CD4-positive, alpha-beta T cell (primary cell): Measurements from ENCODE around the gene CDRT4. TPM values are rescaled to one million over a fixed set of nuclear protein-coding genes. Genes with fewer than 3 reads are reported as not detected.

Experiments
- ATAC-seq: fragments of 200-7000 bp; cut with Tn5 transposase; one replicate; pipeline ENCODE4 v1.10.0; 2022; ENCODE audit warnings: mild to moderate bottlenecking; ENCODE audit not compliant: poor library complexity
- CTCF ChIA-PET: fragments of 350-600 bp; sonication (Branson Sonifier 250); formaldehyde crosslinking; loops from one replicate; lab custom pipeline; 2021; ENCODE audit warnings: antibody characterized with exemption, inconsistent platforms; lab: Charles Lee
- POLR2A ChIA-PET: fragments of 350-600 bp; sonication (Branson Sonifier 250); formaldehyde crosslinking; loops from one replicate; lab custom pipeline; 2021; ENCODE audit warnings: antibody characterized with exemption, inconsistent platforms; lab: Charles Lee
- DNase-seq, 14 experiments: peaks; one replicate each; pipeline ENCODE4 v3.0.0-alpha.2; 2013 to 2020; ENCODE audit warnings: mixed read lengths in 2 of 14
- H3K27ac ChIP-seq, 2 donors: one replicate each; pipeline versions ENCODE4 v1.5.1 to v1.7.0; 2013; ENCODE audit warnings: low read length in 2 of 2, low read depth in 1 of 2, mild to moderate bottlenecking in 1 of 2
- H3K27me3 ChIP-seq, 2 experiments: 1 replicate in 1 of 2; 2 replicates in 1 of 2; pipeline versions ENCODE4 v1.6.1 to v1.7.0; 2013; ENCODE audit warnings: low read length in 2 of 2, control low read depth in 1 of 2, mild to moderate bottlenecking in 1 of 2, moderate library complexity in 1 of 2; ENCODE audit not compliant: insufficient read depth in 2 of 2, control insufficient read depth in 1 of 2
- H3K36me3 ChIP-seq: one replicate; pipeline ENCODE4 v1.6.1; 2013; ENCODE audit warnings: low read length, control low read depth; ENCODE audit not compliant: insufficient read depth
- H3K4me1 ChIP-seq: one replicate; pipeline ENCODE4 v1.6.1; 2013; ENCODE audit warnings: low read length, control low read depth; ENCODE audit not compliant: insufficient read depth
- H3K4me3 ChIP-seq: one replicate; pipeline ENCODE4 v1.5.1; 2013; ENCODE audit warnings: mild to moderate bottlenecking, low read length, moderate library complexity
- H3K9me3 ChIP-seq, 2 experiments: 1 replicate in 1 of 2; 2 replicates in 1 of 2; pipeline versions ENCODE4 v1.6.1 to v1.7.0; 2013; ENCODE audit warnings: low read length in 2 of 2, mild to moderate bottlenecking in 2 of 2, control low read depth in 1 of 2, moderate library complexity in 1 of 2; ENCODE audit not compliant: control insufficient read depth in 1 of 2, insufficient read depth in 1 of 2
- H3K27ac Mint-ChIP-seq: one replicate; pipeline ENCODE4 v1.8.0; 2020; ENCODE audit warnings: mixed read lengths
- H3K27me3 Mint-ChIP-seq: one replicate; pipeline ENCODE4 v1.8.0; 2021; ENCODE audit warnings: mixed read lengths
- H3K36me3 Mint-ChIP-seq: one replicate; pipeline ENCODE4 v1.8.0; 2021; ENCODE audit warnings: low read depth, mixed read lengths
- H3K4me1 Mint-ChIP-seq: one replicate; pipeline ENCODE4 v1.8.0; 2021; ENCODE audit warnings: low read depth, mixed read lengths
- H3K4me3 Mint-ChIP-seq: one replicate; pipeline ENCODE4 v1.8.0; 2020; ENCODE audit warnings: mild to moderate bottlenecking, mixed read lengths
- H3K9me3 Mint-ChIP-seq: one replicate; pipeline ENCODE4 v1.8.0; 2020; ENCODE audit warnings: mixed read lengths
- intact Hi-C, 2 experiments: fragments of 100-400 bp; cut with DNase I in 1 of 2; cut with micrococcal nuclease in 1 of 2; formaldehyde crosslinking; loops; one replicate each; pipeline versions ENCODE4 v1.15.1 to v1.9.0; 2023 to 2025; cut with DNase I, micrococcal nuclease
- total RNA-seq, 174 experiments: library from RNA in 2 of 174; stranded (reverse) in 2 of 174; gene quantifications; one replicate each; pipeline ENCODE4 v1.2.3 and lab custom pipeline; 2021 to 2026
- TF ChIP-seq, protein P1 (sequence below): fragments of 200-600 bp; IDR thresholded peaks from one replicate; pipeline ENCODE4 v1.8.0; 2022; ENCODE audit warnings: antibody characterized with exemption, mild to moderate bottlenecking

Gene CDRT4
- total RNA-seq, 2 experiments from 2014 or later, result 0.89 to 3.3 TPM

DNA sequence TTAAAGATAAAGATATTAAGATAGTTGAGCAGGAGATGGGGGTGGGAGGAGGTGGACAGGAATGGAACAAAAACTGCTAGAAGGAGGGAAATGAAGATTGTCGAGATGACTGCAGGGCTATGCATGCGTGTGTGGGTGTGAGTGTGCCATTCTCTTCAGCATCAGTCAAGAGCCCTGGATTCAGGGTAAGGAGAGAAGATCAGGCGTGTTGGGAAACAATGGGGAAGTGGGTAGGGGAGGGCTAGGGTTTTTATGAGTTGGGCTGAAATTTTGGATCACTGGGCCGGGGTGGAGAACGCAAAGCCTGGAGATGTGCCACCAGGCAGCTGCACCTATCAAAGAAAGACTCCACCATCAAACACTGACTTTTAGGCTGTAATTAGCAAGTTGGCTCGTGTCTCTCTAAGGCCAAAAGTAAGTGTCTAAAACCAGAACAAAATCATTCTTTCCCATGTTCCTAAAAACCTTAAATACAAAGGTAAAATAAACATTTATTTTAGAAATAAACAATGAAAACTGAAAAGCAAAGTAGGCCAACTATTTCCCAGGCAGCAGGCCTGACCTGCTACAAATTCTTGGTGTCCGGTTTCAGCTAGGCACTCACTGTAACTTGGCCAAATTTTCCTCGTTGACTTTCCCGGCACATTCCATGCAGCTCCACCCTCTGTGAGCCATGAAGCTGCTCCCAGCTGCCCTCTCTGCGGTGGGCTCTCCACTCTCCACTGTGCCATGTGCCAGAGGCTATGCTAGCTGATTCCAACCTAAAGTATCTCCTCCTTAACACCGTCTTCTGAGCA is 4.2 kb downstream of the CDRT4 start:
- Mint-ChIP-seq H3K4me1 (no peaks in the 10 kb centered on the region), H3K9me3 (no peaks in the 10 kb centered on the region), H3K27me3 (no peaks in the 10 kb centered on the region), H3K4me3 (no peak overlapping the region), H3K36me3 (peaks cover 10% of the 10 kb centered on the region), H3K27ac (no peak overlapping the region)
- no peaks in the 10 kb centered on the region for H3K4me1 ChIP-seq
- ATAC-seq, result no peak
- H3K27ac ChIP-seq, result no peak overlapping the region
- CTCF ChIA-PET, result no interaction called here
- H3K9me3 ChIP-seq, result no peaks in the 10 kb centered on the region
- H3K27me3 ChIP-seq, result no peaks in the 10 kb centered on the region
- TF ChIP-seq, protein P1, sequence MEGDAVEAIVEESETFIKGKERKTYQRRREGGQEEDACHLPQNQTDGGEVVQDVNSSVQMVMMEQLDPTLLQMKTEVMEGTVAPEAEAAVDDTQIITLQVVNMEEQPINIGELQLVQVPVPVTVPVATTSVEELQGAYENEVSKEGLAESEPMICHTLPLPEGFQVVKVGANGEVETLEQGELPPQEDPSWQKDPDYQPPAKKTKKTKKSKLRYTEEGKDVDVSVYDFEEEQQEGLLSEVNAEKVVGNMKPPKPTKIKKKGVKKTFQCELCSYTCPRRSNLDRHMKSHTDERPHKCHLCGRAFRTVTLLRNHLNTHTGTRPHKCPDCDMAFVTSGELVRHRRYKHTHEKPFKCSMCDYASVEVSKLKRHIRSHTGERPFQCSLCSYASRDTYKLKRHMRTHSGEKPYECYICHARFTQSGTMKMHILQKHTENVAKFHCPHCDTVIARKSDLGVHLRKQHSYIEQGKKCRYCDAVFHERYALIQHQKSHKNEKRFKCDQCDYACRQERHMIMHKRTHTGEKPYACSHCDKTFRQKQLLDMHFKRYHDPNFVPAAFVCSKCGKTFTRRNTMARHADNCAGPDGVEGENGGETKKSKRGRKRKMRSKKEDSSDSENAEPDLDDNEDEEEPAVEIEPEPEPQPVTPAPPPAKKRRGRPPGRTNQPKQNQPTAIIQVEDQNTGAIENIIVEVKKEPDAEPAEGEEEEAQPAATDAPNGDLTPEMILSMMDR, result no peak
- no peak for DNase-seq
- POLR2A ChIA-PET, result no interaction called here
- intact Hi-C loops, result no loop called here
- H3K4me3 ChIP-seq, result no peak overlapping the region
- no peaks in the 10 kb centered on the region for H3K36me3 ChIP-seq

- peaks cover 7% of the 10 kb centered on the region for H3K36me3 ChIP-seq
- Mint-ChIP-seq H3K36me3 (peaks cover 38% of the 10 kb centered on the region), H3K27ac (no peak overlapping the region), H3K9me3 (no peaks in the 10 kb centered on the region), H3K4me3 (no peak overlapping the region), H3K27me3 (no peaks in the 10 kb centered on the region), H3K4me1 (no peaks in the 10 kb centered on the region)
- intact Hi-C loops, result no loop called here
- H3K27me3 ChIP-seq, result no peaks in the 10 kb centered on the region
- H3K4me1 ChIP-seq, result no peaks in the 10 kb centered on the region
- no peak for DNase-seq
- no peak for ATAC-seq
- H3K27ac ChIP-seq, result no peak overlapping the region
- peaks cover 9 to 12% of the 10 kb centered on the region in 2 experiments for H3K9me3 ChIP-seq
- H3K4me3 ChIP-seq, result no peak overlapping the region
- TF ChIP-seq, protein P1, result no peak
- CTCF ChIA-PET, result no interaction called here
- POLR2A ChIA-PET, result no interaction called here
Observed at GRCh38 chr17:15457723-15458094, 9.7 kb downstream of the CDRT4 start.

DNA sequence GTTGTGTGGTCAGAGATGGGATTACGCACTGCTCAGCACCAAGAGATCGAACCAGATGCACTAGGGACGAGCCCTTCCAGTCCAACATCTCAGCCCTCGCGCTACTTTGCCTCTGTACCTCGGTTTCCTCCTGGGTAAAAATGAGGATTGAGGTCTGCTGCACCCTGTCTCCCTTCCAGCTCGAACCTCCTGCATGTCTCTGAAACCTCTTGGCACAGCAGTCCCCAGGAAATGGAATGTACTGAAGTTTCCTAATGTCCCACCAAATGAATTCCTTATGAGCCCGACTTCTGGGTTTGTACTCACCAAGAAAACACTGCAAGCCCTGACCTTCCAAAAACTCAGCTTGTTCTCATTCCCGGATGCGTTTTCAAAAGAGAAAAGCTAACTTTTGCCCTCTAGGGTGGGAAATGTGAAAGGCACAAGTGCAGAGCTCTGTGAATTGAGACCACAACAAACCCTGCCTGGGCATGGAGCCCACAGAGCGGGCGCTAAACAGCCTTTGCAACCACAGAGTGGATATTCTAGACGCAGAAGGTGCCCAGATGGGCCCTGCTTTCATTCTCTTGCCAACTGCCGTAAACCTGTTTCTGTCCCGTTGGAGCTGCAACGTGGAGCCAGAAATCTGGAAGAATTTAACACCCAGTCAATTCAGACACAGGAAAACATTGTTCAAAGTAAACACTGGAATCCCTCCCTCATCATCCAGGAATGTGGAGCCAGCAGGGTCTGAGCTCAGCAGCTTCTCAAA is 10.3 kb downstream of the CDRT4 start:
- no peak for DNase-seq
- Histone ChIP-seq H3K27me3 (no peaks in the 10 kb centered on the region), H3K9me3 (peaks cover 9 to 12% of the 10 kb centered on the region in 2 experiments), H3K27ac (no peak overlapping the region), H3K36me3 (peaks cover 9% of the 10 kb centered on the region), H3K4me3 (no peak overlapping the region), H3K4me1 (no peaks in the 10 kb centered on the region)
- Mint-ChIP-seq H3K27me3 (no peaks in the 10 kb centered on the region), H3K27ac (no peak overlapping the region), H3K4me3 (no peak overlapping the region), H3K36me3 (peaks cover 38% of the 10 kb centered on the region), H3K4me1 (no peaks in the 10 kb centered on the region), H3K9me3 (no peaks in the 10 kb centered on the region)
- no peak for ATAC-seq
- intact Hi-C loops, result no loop called here
- CTCF ChIA-PET, result no interaction called here
- POLR2A ChIA-PET, result no interaction called here
- TF ChIP-seq, protein P1, result no peak
